K562 (cell line): ENCODE results near the gene ILF2. TPM values are rescaled to one million over a fixed set of nuclear protein-coding genes. Genes with fewer than 3 reads are reported as not detected.
A peak's percentile ranks its signal among the peaks of the same experiment; 100 is the strongest.

Experiments
- ADNP ChIP-seq: fragments of 200-800 bp; sonication (Bioruptor generic); IDR thresholded peaks from 2 replicates; pipeline ENCODE4 v1.6.1; 2016; ENCODE audit warnings: missing genetic modification characterization, missing compliant biosample characterization
- BDP1 ChIP-seq: IDR thresholded peaks from 3 replicates; pipeline ENCODE4 v1.6.1; 2011; ENCODE audit not compliant: insufficient read length, insufficient read depth
- CBFA2T2 ChIP-seq: fragments of 450-650 bp; conservative IDR thresholded peaks from 2 replicates; pipeline ENCODE4 v1.6.1; 2017; ENCODE audit warnings: mild to moderate bottlenecking
- CHD4 ChIP-seq: fragments of 200-600 bp; sonication (generic); IDR thresholded peaks from 3 replicates; pipeline ENCODE4 v1.6.1; 2012; ENCODE audit warnings: low read depth, mild to moderate bottlenecking, mixed read lengths, low read length, inconsistent platforms; ENCODE audit not compliant: insufficient read depth, insufficient replicate concordance, poor library complexity, severe bottlenecking
- ELF2 ChIP-seq: fragments of 250-450 bp; sonication (Bioruptor Pico); IDR thresholded peaks from 2 replicates; pipeline ENCODE4 v1.5.0; 2021; ENCODE audit warnings: mild to moderate bottlenecking
- EZH2 ChIP-seq: IDR thresholded peaks from 2 replicates; pipeline ENCODE4 v1.6.1; 2012; ENCODE audit warnings: low read depth, mild to moderate bottlenecking, inconsistent platforms, low read length, borderline replicate concordance
- HMGN3 ChIP-seq: IDR thresholded peaks from 2 replicates; pipeline ENCODE4 v1.6.1; 2011; ENCODE audit warnings: borderline replicate concordance, low read depth, mild to moderate bottlenecking, mixed read lengths, low read length; ENCODE audit not compliant: insufficient read length; ENCODE audit errors: extremely low read depth
- MTA2 ChIP-seq: fragments of 450-650 bp; IDR thresholded peaks from 2 replicates; pipeline ENCODE4 v1.6.1; 2016; ENCODE audit warnings: low read depth
- MTA3 ChIP-seq: fragments of 450-650 bp; formaldehyde crosslinking; IDR thresholded peaks from 2 replicates; pipeline ENCODE4 v1.6.1; 2017; ENCODE audit warnings: mild to moderate bottlenecking, borderline replicate concordance
- MTF1 ChIP-seq: fragments of 250-450 bp; sonication (Bioruptor Pico); IDR thresholded peaks from 2 replicates; pipeline ENCODE4 v1.9.0; 2021; ENCODE audit warnings: moderate library complexity, mild to moderate bottlenecking, inconsistent platforms, borderline replicate concordance
- NR2F6 ChIP-seq: fragments of 450-650 bp; formaldehyde crosslinking; IDR thresholded peaks from 2 replicates; pipeline ENCODE4 v1.4.0; 2020; ENCODE audit warnings: mild to moderate bottlenecking
- PBX2 ChIP-seq, 2 experiments: IDR thresholded peaks in 1 of 2; conservative IDR thresholded peaks in 1 of 2; 2 replicates each; pipeline ENCODE4 v1.6.1; 2016; ENCODE audit warnings: low read depth in 2 of 2, mild to moderate bottlenecking in 1 of 2, missing compliant biosample characterization in 1 of 2, missing genetic modification characterization in 1 of 2, moderate library complexity in 1 of 2
- RB1 ChIP-seq: fragments of 450-650 bp; IDR thresholded peaks from 2 replicates; pipeline ENCODE4 v1.6.1; 2017; ENCODE audit warnings: low read depth, mild to moderate bottlenecking
- RBM34 ChIP-seq: fragments of 200-400 bp; formaldehyde crosslinking; IDR thresholded peaks from 2 replicates; pipeline ENCODE4 v1.6.1; 2018; ENCODE audit warnings: low read length, borderline replicate concordance; ENCODE audit not compliant: insufficient read depth
- TAF9B ChIP-seq: fragments of 450-650 bp; IDR thresholded peaks from 2 replicates; pipeline ENCODE4 v1.6.1; 2018; ENCODE audit warnings: mild to moderate bottlenecking; ENCODE audit not compliant: partially characterized antibody
- ZFX ChIP-seq: sonication (generic); formaldehyde crosslinking; IDR thresholded peaks from 2 replicates; pipeline ENCODE4 v1.8.0; 2022; ENCODE audit warnings: mild to moderate bottlenecking, missing genetic modification reagents, moderate library complexity
- ZNF134 ChIP-seq: fragments of 250-450 bp; sonication (Bioruptor Pico); conservative IDR thresholded peaks from 2 replicates; pipeline ENCODE4 v1.4.0; 2020
- ZNF143 ChIP-seq: sonication (generic); formaldehyde crosslinking; IDR thresholded peaks from 2 replicates; pipeline ENCODE4 v1.9.0; 2022; ENCODE audit warnings: mild to moderate bottlenecking, missing genetic modification reagents
- ZNF212 ChIP-seq: fragments of 450-650 bp; formaldehyde crosslinking; IDR thresholded peaks from 2 replicates; pipeline ENCODE4 v1.4.0; 2020; ENCODE audit warnings: mild to moderate bottlenecking
- ZNF561 ChIP-seq: fragments of 450-650 bp; formaldehyde crosslinking; conservative IDR thresholded peaks from 2 replicates; pipeline ENCODE4 v1.4.0; 2020; ENCODE audit warnings: mild to moderate bottlenecking, moderate library complexity
- polyA plus RNA-seq, 8 experiments: library from polyadenylated mRNA; depleted of rRNA in 4 of 8; stranded (reverse) in 5 of 8; unstranded in 3 of 8; fragments of >200 nt; fragmentation: Nextera tagmentation in 2 of 8; fragmentation: Illumina TruSeq in 1 of 8; extraction: Ambion mirVana in 2 of 8; extraction: Trizol in 1 of 8; gene quantifications; 2 replicates each; pipeline versions ENCODE4 v1.2.1 to v1.2.3, GENCODE V29; 2011 to 2014; ENCODE audit warnings: inconsistent platforms in 1 of 8, missing spikeins in 1 of 8
- total RNA-seq, 7 experiments: library from RNA; depleted of rRNA in 6 of 7; stranded (reverse); fragments of >200 nt in 6 of 7; fragmentation: Illumina TruSeq in 2 of 7; extraction: Trizol in 2 of 7; gene quantifications; 2 replicates each; pipeline versions ENCODE4 v1.2.1 to v1.2.3, GENCODE V29; 2011 to 2021; ENCODE audit warnings: low replicate concordance in 1 of 7
- TF ChIP-seq, protein P1 (sequence below): sonication (generic); formaldehyde crosslinking; IDR thresholded peaks from 2 replicates; pipeline ENCODE4 v1.8.0; 2022; ENCODE audit warnings: mild to moderate bottlenecking, missing genetic modification reagents
- TF ChIP-seq, protein P2 (sequence below): fragments of 450-650 bp; formaldehyde crosslinking; IDR thresholded peaks from 2 replicates; pipeline ENCODE4 v1.4.0; 2020; ENCODE audit warnings: mild to moderate bottlenecking, moderate library complexity
- TF ChIP-seq, protein P3 (sequence below): sonication (generic); formaldehyde crosslinking; IDR thresholded peaks from 2 replicates; pipeline ENCODE4 v1.8.1; 2022; ENCODE audit warnings: missing genetic modification reagents

Gene ILF2
- total and polyA plus RNA-seq, 9 of the 15 experiments (the other 6 are each of a cell fraction or from before 2014, with no cell fraction given) = 282 to 726 (median 474) TPM

GRCh38 chr1:153697191-153698019 lies 26.6 kb upstream of the ILF2 start (continued):
- TF ChIP-seq NR2F6 (no peak), PBX2 (CRISPR knock-in tag; IDR thresholded peaks at IDR 0.05; ENCODE audit: low read depth) (no peak), PBX2 (tag; conservative IDR thresholded peaks at IDR 0.05; ENCODE audit: low read depth) (peak; percentile 91), ELF2 (no peak), HMGN3 (peak; percentile 59), ADNP (tag) (no peak), ZFX (peak; percentile 73), MTA2 (no peak), ZNF212 (no peak), ZNF134 (CRISPR knock-in tag) (no peak), CHD4 (peak; percentile 26), EZH2 (no peak), MTF1 (no peak), BDP1 (no peak), TAF9B (no peak), CBFA2T2 (no peak), MTA3 (peak; percentile 46; the same call in 1 of the 2 replicates), ZNF561 (CRISPR knock-in tag) (no peak), RBM34 (no peak), RB1 (no peak), ZNF143 (CRISPR knock-in tag) (no peak)
- TF ChIP-seq, protein P1, sequence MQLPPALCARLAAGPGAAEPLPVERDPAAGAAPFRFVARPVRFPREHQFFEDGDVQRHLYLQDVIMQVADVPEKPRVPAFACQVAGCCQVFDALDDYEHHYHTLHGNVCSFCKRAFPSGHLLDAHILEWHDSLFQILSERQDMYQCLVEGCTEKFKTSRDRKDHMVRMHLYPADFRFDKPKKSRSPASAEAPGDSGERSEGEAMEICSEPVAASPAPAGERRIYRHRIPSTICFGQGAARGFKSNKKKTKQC (CRISPR knock-in tag) = no peak
- TF ChIP-seq, protein P2, sequence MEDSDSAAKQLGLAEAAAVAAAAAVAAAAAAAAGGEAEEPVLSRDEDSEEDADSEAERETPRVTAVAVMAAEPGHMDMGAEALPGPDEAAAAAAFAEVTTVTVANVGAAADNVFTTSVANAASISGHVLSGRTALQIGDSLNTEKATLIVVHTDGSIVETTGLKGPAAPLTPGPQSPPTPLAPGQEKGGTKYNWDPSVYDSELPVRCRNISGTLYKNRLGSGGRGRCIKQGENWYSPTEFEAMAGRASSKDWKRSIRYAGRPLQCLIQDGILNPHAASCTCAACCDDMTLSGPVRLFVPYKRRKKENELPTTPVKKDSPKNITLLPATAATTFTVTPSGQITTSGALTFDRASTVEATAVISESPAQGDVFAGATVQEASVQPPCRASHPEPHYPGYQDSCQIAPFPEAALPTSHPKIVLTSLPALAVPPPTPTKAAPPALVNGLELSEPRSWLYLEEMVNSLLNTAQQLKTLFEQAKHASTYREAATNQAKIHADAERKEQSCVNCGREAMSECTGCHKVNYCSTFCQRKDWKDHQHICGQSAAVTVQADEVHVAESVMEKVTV (CRISPR knock-in tag) = no peak
- TF ChIP-seq, protein P3, sequence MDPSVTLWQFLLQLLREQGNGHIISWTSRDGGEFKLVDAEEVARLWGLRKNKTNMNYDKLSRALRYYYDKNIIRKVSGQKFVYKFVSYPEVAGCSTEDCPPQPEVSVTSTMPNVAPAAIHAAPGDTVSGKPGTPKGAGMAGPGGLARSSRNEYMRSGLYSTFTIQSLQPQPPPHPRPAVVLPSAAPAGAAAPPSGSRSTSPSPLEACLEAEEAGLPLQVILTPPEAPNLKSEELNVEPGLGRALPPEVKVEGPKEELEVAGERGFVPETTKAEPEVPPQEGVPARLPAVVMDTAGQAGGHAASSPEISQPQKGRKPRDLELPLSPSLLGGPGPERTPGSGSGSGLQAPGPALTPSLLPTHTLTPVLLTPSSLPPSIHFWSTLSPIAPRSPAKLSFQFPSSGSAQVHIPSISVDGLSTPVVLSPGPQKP (CRISPR knock-in tag) = no peak
